IPS-15b (cell line): ENCODE results near the gene ARHGEF26.

Experiments used
- H3K27me3 ChIP-seq: one replicate; pipeline ENCODE4 v1.6.1; 2013; ENCODE audit warnings: low read length; ENCODE audit not compliant: control insufficient read depth, insufficient read depth
- H3K36me3 ChIP-seq: one replicate; pipeline ENCODE4 v1.6.1; 2013; ENCODE audit warnings: low read length; ENCODE audit not compliant: control insufficient read depth, insufficient read depth
- H3K4me1 ChIP-seq: one replicate; pipeline ENCODE4 v1.6.1; 2013; ENCODE audit warnings: mild to moderate bottlenecking, low read length; ENCODE audit not compliant: control insufficient read depth, insufficient read depth
- H3K4me3 ChIP-seq: one replicate; pipeline ENCODE4 v1.5.1; 2013; ENCODE audit warnings: low read depth, low read length
- H3K9ac ChIP-seq: one replicate; pipeline ENCODE4 v1.6.1; 2013; ENCODE audit warnings: low read depth, mild to moderate bottlenecking, low read length
- H3K9me3 ChIP-seq: one replicate; pipeline ENCODE4 v1.6.1; 2013; ENCODE audit warnings: mild to moderate bottlenecking, low read length; ENCODE audit not compliant: control insufficient read depth, insufficient read depth

The ARHGEF26 gene

GRCh38 chr3:154218728-154219127 is 97.5 kb downstream of the ARHGEF26 start:
- Histone ChIP-seq H3K9me3 (no peaks in the 10 kb centered on the region), H3K4me1 (no peaks in the 10 kb centered on the region), H3K27me3 (no peaks in the 10 kb centered on the region), H3K9ac (no peak overlapping the region), H3K4me3 (no peak overlapping the region), H3K36me3 (no peaks in the 10 kb centered on the region)

DNA sequence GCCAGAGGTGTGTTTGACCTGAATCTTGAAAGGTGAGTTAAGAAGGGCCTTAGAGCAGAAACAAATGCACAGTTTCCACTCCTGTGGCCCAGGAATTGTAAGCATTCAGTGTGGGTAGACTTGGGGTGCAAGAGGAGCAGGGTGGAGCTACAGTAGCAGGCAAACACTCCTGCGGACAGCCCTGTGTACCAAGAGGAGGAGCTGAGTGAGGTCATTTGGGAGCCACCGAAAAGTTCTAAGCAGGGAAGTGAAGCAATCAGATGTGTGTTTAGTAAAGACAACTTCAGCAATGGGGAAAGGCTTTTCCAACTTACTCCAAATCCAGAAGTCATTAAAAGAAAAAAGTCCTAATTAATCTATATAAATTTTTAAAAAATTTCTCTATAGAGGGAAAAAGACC is 99.3 kb downstream of the ARHGEF26 start:
- H3K9ac ChIP-seq, result no peak overlapping the region
- no peak overlapping the region for H3K4me3 ChIP-seq
- H3K36me3 ChIP-seq, result no peaks in the 10 kb centered on the region
- no peaks in the 10 kb centered on the region for H3K9me3 ChIP-seq
- no peaks in the 10 kb centered on the region for H3K27me3 ChIP-seq
- H3K4me1 ChIP-seq, result no peaks in the 10 kb centered on the region

DNA sequence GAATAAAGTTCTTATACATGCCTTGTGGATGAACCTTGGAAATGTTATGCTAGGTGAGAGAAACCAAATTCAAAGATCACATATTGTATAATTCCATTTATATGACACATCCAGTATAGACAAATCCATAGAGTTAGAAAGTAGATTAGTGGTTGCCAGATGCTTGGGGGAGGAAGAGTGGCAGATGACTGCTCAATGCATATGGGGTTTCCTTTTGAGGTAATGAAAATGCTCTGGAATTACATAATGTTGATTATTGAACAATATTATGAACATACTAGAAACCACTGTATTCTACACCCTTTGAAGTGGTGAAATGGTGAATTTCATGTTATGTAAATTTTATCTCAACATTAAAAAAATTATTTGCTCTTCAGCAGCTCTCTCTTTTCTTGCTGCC is 102.3 kb downstream of the ARHGEF26 start:
- no peaks in the 10 kb centered on the region for H3K4me1 ChIP-seq
- no peak overlapping the region for H3K9ac ChIP-seq
- no peaks in the 10 kb centered on the region for H3K27me3 ChIP-seq
- H3K36me3 ChIP-seq, result no peaks in the 10 kb centered on the region
- H3K9me3 ChIP-seq, result no peaks in the 10 kb centered on the region
- no peak overlapping the region for H3K4me3 ChIP-seq

DNA sequence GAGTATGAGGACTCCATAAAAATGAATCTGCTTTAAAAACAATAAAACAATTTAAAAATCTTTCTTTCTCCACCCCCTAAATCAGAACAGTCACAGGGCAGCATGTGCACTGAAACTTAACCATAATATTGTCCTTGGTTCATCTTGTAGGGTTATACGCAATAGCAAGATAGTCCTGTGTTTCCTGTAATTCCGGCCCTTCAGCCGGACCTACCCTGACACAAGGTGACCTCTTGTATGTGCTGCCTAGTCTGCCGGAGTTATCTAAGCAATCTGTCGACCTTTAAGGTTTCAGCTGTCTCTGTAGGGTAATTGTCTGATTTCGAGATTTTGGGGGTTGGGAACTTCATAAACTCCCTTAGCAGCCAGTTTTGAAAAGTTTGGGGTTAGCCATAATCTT is 103.2 kb downstream of the ARHGEF26 start:
- H3K27me3 ChIP-seq, result no peaks in the 10 kb centered on the region

GRCh38 chr3:154224866-154225265 is 103.7 kb downstream of the ARHGEF26 start:
- no peaks in the 10 kb centered on the region for H3K9me3 ChIP-seq
- no peak overlapping the region for H3K4me3 ChIP-seq
- no peaks in the 10 kb centered on the region for H3K27me3 ChIP-seq
- H3K4me1 ChIP-seq, result no peaks in the 10 kb centered on the region
- H3K36me3 ChIP-seq, result no peaks in the 10 kb centered on the region
- H3K9ac ChIP-seq, result no peak overlapping the region

More for the DNA sequence above, 103.2 kb downstream of the ARHGEF26 start:
- H3K4me3 ChIP-seq, result no peak overlapping the region
- H3K9me3 ChIP-seq, result no peaks in the 10 kb centered on the region
- no peak overlapping the region for H3K9ac ChIP-seq
- H3K36me3 ChIP-seq, result no peaks in the 10 kb centered on the region
- H3K4me1 ChIP-seq, result no peaks in the 10 kb centered on the region

DNA sequence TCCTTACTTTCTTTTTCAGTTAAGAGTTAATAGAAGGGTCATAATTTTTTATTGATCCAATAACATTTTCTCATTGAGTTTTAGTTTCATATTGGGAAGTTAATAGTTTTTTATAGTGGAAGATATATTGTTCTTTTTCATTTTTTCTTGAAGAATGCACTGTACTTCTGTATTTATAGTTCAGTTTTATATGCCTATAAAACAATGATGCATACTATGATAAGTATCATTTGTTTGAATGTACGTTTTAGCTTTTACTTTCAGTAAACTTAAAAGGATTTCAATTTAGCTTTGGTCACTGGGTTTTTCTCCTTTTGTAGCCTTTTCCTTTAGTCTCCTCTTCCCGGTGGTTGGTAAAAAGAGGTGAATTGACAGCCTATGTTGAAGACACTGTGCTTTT is 104.3 kb downstream of the ARHGEF26 start:
- no peaks in the 10 kb centered on the region for H3K27me3 ChIP-seq
- H3K9me3 ChIP-seq, result no peaks in the 10 kb centered on the region
- no peaks in the 10 kb centered on the region for H3K36me3 ChIP-seq
- H3K4me1 ChIP-seq, result no peaks in the 10 kb centered on the region
- no peak overlapping the region for H3K4me3 ChIP-seq
- H3K9ac ChIP-seq, result no peak overlapping the region

DNA sequence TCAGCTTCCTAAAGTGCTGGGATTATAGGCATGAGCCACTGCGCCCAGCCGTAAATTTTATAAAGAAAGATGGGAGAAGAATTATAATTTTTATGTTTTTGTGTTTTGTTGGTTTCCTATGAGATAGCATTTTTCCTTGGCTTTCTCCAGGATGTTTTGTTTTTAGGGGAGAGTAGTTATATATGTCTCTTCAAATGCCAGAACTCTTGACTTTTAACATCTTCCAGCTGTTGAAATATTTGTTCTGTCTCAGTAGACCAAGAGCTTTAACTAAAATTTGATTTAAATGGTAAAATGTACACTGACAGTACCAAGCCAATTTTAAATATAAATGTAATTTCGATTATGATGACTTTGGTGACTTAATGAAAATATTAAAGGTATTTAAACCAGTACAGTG is 106.3 kb downstream of the ARHGEF26 start:
- Histone ChIP-seq H3K9me3 (no peaks in the 10 kb centered on the region), H3K4me1 (no peaks in the 10 kb centered on the region), H3K9ac (no peak overlapping the region), H3K4me3 (no peak overlapping the region), H3K36me3 (no peaks in the 10 kb centered on the region), H3K27me3 (no peaks in the 10 kb centered on the region)

DNA sequence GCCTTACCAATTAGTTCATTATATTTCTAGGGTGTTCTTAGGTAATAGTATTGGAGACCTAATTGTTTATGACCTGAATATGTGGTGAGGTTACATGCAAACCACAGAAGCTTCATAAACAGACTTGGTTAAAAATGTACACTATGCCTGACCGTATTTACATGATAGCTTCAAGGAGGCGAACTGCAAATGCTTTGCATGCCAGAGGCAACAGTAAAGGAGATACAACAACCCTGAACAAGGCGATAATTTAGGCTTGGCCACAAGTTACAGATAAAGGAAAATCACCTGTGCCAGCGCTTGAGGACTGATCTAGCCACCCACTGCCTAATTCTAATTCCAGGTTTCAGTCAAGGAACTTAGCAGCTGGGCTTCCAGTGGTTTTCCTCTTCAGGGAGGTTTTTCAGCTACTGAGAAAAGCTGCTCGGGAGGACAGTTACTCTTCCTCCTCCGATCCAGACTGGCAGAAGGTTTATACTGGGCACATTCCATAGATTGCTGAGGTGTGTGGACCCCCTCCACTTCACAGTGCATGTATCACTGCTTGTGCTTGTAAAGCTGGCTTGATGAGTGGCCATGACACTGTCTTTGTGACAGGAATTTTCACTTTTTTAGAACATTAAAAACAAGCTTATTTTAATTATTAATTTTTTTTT is 107.5 kb downstream of the ARHGEF26 start:
- H3K9ac ChIP-seq, result no peak overlapping the region
- no peaks in the 10 kb centered on the region for H3K4me1 ChIP-seq
- H3K9me3 ChIP-seq, result no peaks in the 10 kb centered on the region
- no peaks in the 10 kb centered on the region for H3K27me3 ChIP-seq
- H3K4me3 ChIP-seq, result no peak overlapping the region
- no peaks in the 10 kb centered on the region for H3K36me3 ChIP-seq

DNA sequence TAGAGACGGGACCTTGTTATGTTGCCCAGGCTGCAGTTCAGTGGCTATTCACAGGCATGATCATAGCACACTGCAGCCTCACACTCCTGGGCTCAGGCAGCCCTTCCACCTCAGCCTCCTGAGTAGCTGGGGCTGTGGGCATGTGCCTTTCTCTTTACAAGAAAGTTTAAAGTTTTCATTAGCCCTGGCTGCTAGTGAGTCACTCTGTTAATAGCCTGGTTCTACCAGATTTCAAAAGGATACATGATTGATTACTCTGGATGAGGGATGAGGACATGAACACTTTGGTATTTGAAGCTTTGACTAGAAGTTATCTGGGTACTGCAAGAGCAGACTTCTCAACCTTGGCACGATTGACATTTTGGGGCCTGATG is 108.0 kb downstream of the ARHGEF26 start:
- Histone ChIP-seq H3K4me1 (no peaks in the 10 kb centered on the region), H3K9ac (no peak overlapping the region), H3K9me3 (no peaks in the 10 kb centered on the region), H3K27me3 (no peaks in the 10 kb centered on the region), H3K36me3 (no peaks in the 10 kb centered on the region), H3K4me3 (no peak overlapping the region)

GRCh38 chr3:154235330-154235729 is 114.1 kb downstream of the ARHGEF26 start:
- H3K9ac ChIP-seq, result no peak overlapping the region
- H3K9me3 ChIP-seq, result no peaks in the 10 kb centered on the region
- no peaks in the 10 kb centered on the region for H3K27me3 ChIP-seq
- H3K4me1 ChIP-seq, result no peaks in the 10 kb centered on the region
- H3K36me3 ChIP-seq, result no peaks in the 10 kb centered on the region
- H3K4me3 ChIP-seq, result no peak overlapping the region

- H3K36me3 ChIP-seq, result no peaks in the 10 kb centered on the region
- H3K4me3 ChIP-seq, result no peak overlapping the region
- H3K9me3 ChIP-seq, result no peaks in the 10 kb centered on the region
- no peak overlapping the region for H3K9ac ChIP-seq
- H3K4me1 ChIP-seq, result no peaks in the 10 kb centered on the region
- H3K27me3 ChIP-seq, result no peaks in the 10 kb centered on the region
These were observed 115.1 kb downstream of the ARHGEF26 start for GRCh38 chr3:154236331-154236730.

DNA sequence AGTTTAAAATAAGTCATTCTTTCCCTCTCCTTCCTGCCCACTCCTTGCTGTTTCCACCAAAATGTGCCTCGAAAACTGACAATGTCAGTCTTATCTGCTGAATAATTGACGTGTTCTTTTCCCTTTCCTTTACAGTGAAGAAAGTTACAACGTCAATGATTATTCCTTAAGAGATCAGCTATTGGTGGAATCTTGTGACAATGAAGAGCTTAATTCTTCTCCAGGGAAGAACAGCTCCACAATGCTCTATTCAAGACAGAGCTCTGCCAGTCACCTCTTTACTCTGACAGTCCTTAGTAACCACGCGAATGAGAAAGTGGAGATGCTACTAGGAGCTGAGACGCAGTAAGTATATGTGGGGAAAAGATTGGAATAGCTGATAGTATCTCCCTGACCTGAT is 119.0 kb downstream of the ARHGEF26 start:
- Histone ChIP-seq H3K36me3 (no peaks in the 10 kb centered on the region), H3K27me3 (no peaks in the 10 kb centered on the region), H3K9ac (no peak overlapping the region), H3K4me1 (peaks cover 5% of the 10 kb centered on the region), H3K4me3 (no peak overlapping the region), H3K9me3 (no peaks in the 10 kb centered on the region)
